Activated CD4-positive, alpha-beta T cell treated with anti-CD3 and anti-CD28 coated beads, Interleukin-2, amount 50 U/mL, for 4 hours (primary cell): ENCODE measurements around the gene PGPEP1.
"Not testable (repeated sequence)": the region's sequence is repeated elsewhere in the genome, so short reads cannot be mapped to it uniquely, and the experiment has no call there.

Source experiments
- DNase-seq, 2 experiments: peaks; one replicate each; pipeline ENCODE4 v3.0.0-alpha.2; 2020

The PGPEP1 gene

DNA sequence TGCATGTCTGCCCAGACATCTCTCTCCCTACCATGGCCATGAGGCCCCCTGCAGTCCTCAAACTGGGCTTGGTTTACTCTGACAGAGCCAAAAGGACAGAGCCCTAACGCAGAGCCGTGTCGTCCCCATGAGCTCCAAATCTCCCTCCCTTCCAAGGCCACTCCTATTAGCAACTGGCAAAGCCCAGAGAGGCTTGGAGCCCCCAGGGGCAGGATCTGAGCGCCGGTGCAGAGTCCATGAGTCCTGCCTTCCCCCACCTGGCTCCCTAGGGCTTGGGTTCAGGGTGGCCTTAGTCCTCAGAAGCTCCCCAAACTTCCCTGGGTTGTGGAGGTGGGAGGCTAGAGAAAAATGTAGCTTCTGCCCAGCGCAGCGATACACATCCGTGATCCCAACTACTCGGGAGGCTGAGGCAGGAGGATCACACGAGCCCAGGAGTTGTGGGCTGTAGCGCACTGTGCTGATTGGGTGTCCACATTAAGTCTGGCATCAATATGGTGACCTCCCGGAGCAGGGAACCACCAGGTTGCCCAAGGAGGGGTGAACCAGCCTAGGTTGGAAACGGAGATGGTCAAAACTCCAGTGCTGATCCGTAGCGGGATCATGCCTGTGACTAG, 7.4 kb upstream of the PGPEP1 start:
- DNase-seq: no peak

DNA sequence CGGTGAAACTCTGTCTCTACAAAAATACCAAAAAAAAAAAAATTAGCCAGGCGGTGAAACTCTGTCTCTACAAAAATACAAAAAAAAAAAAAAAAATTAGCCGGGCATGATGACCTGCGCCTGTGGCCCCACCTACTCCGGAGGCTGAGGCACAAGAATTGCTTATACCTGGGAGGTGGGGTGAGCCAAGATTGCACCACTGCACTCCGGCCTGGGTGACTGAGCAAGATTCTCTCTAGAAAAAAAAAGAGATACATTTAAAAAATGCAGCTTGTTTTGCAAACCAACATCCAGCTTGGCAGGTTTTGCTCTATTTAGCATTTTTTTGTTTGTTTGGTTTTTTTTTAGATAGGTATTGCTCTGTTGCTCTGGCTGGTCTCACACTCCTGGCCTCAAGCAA, 6.7 kb upstream of the PGPEP1 start:
- DNase-seq: no peak

DNA sequence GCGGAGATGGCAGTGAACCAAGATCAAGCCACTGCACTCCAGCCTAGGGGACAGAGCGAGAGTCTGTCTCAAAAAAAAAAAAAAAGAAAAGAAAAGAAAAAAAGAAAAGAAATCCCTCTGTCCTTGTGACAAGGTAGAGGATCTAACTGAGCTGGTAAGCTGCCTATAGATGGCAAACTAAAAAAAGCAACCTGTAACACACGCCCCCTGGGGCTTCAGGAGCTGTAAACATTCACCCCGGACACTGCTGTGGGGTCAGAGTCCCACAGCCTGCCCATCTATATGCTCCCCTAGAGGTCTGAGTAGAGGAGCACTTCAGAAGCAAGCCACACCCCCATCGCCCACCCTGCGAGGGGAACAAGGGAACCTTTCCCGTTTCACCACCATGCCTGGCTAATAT, 4.3 kb upstream of the PGPEP1 start:
- DNase-seq: no peak

GRCh38 chr19:18338541-18338940, 1.9 kb upstream of the PGPEP1 start:
- no peak for DNase-seq

GRCh38 chr19:18339723-18340122, 675 bp upstream of the PGPEP1 start:
- DNase-seq: no peak

GRCh38 chr19:18340990-18341868, 831 bp downstream of the PGPEP1 start:
- peak; percentile 63 to 65 for DNase-seq

DNA sequence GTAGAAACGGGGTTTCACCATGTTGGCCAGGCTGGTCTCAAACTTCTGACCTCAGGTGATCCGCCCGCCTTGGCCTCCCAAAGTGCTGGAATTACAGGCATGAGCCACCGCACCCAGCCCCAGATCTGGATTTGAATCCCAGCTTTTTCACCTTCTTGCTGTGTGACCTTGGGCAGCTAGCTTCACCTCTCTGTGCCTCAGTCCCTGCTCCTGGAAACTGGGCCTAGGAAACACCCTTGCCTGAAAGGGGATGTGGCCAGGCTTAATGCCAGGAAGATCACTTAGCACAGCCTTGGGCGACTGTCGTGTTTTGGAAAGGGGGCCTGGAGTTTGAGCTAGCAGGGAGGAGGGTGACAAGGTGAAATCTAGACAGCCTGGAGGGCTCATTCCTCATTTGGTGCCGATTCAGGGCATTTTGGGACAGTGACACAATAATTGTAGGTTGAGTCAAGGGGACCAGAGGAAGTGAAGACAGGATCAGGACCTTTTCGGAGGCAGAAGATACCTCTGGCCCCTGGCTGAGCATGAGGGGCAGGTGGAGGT, 1.8 kb downstream of the PGPEP1 start:
- no peak for DNase-seq

GRCh38 chr19:18344582-18344950, 4.2 kb downstream of the PGPEP1 start:
- DNase-seq: no peak

DNA sequence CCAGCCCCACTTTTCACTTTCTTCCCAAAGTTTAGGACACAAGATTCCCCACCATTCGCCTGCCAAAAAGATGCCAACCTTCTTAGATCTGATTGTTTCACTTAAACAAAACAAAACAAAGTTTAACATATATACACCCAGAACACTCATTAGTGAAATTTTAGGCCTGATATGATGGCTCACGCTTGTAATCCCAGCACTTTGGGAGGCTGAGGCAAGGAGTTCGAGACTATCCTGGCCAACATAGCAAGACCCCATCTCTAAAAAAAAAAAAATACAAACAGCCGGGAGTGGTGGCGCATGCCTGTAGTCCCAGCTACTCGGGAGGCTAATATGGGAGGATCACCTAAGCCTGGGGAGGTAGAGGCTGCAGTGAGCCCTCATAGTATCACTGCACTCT, 4.9 kb downstream of the PGPEP1 start:
- DNase-seq: no peak

- DNase-seq: no peak
Measured at GRCh38 chr19:18346091-18346490, 5.7 kb downstream of the PGPEP1 start.

GRCh38 chr19:18348171-18348570, 7.8 kb downstream of the PGPEP1 start:
- DNase-seq: no peak

GRCh38 chr19:18348818-18349339, 8.5 kb downstream of the PGPEP1 start:
- DNase-seq: not testable (repeated sequence)

- DNase-seq: no peak
Measured at GRCh38 chr19:18349524-18350128, 9.2 kb downstream of the PGPEP1 start.

DNA sequence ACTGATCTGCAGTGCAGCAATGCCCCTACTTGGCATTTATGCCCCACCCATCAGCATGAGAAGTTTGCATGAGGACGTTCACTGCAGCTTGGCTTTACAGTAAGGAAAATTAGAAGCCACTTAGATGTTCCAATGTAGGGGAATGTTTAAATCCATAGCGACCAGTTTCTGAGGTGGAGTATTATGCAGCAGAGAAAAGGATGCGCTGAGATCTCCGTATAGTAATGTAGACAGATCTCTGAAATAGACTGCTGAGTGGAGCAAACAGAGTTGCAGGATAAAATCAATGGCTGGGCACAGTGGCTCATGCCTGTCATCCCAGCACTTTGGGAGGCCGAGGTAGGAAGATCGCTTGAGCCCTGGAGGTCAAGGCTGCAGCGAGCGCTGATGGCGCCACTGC, 10.1 kb downstream of the PGPEP1 start:
- DNase-seq: no peak

GRCh38 chr19:18351544-18351943, 11.1 kb downstream of the PGPEP1 start:
- no peak for DNase-seq

DNA sequence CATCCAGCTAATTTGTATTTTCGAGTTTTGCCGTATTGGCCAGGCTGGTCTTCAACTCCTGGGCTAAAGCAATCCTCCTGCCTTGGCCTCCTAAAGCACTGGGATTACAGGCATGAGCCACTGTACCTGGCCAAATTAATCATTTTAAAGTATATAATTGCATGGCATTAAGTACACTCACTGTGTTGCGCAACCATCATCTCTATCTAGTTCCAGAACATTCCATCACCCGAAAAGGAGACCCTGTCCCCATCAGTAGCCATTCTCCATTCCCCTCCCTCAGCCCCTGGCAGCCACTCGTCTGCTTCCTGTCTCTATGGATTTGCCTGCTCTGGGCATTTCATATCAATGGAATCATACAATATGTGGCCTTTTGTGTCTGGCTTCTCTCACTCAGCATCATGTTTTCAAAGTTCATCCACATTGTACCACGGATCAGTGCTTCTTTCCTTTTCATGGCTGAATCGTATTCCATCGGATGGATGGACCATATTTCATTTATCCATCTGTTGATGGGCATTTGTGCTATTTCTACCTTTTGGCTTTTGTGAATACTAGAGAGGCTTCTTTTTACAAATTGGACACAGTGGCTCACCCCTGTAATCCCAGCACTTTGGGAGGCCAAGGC, 13.1 kb downstream of the PGPEP1 start:
- DNase-seq: no peak

GRCh38 chr19:18354743-18355142, 14.3 kb downstream of the PGPEP1 start:
- DNase-seq: not testable (repeated sequence)

- DNase-seq: no peak
Measured at GRCh38 chr19:18357041-18357440, 16.6 kb downstream of the PGPEP1 start.

DNA sequence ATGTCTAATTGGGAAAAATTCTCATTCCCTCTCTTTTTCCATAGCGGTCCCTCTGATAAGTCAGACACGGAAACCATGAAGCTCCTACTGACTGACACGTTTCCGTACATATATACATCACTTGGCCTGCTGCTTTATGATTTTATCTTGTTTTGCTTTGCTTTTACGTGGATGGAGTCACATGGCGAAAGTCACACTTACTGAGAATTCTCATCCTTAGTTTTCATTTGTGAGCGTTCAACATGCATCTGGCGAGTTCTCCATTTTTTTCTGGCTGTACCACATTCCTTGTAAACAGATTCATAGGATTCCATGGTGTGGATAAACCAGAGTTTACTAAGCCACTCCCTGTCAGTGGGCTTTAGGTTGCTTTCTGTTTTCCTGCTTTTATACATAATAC, 21.2 kb downstream of the PGPEP1 start:
- DNase-seq: no peak

DNA sequence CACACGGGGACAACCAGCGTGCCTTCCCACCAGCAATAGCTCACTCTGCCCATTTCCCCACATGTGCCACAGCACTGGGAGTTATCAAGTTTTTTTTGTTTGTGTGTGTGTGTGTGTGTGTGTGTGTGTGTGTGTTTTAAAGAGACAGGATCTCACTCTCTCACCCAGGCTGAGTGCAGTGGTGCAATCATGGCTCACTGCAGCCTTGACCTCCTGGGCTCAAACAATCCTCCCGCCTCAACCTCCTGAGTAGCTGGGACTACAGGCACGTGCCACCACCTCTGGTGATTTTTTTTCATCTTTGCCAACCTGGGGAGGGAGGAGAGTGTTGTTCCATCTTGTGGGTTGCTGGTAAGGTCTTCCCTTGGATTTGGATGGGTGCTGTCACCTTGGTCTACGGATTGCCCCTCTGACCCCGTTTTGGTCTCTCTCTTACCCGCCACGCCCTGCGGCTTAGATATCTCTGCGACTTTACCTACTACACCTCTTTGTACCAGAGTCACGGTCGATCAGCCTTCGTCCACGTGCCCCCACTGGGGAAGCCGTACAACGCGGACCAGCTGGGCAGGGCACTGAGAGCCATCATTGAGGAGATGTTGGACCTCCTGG, 22.6 kb downstream of the PGPEP1 start:
- DNase-seq: no peak

GRCh38 chr19:18363787-18364186, 23.4 kb downstream of the PGPEP1 start:
- DNase-seq: no peak

DNA sequence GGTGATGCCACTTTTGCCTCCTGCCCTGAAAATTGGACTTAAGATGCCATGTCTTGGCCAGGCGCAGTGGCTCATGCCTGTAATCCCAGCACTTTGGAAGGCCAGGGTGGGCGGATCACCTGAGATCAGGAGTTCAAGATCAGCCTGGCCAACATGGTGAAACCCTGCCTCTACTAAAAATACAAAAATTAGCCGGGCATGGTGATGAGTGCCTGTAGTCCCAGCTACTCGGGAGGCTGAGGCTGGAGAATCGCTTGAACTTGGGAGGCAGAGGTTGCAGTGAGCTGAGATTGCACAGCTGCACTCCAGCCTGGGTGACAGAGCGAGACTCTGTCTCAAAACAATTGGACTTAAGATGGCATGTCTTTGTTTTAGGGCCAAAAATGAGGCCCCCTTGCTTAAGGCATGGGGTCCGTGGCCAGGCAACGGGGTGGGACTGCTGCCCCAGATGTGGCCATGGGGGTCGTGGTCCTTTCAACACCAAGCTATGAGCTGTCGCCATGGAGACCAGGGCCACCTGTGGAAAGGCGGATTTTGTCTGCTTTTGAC, 24.0 kb downstream of the PGPEP1 start:
- not testable (repeated sequence) for DNase-seq
